GM08714 (cell line): ENCODE data around the gene FAR2.
"Not testable (repeated sequence)": the region's sequence is repeated elsewhere in the genome, so short reads cannot be mapped to it uniquely, and the experiment has no call there.

Experiments
- H3K4me3 ChIP-seq: fragments of 200-500 bp; sonication (Bioruptor generic); 2 replicates; pipeline ENCODE4 v1.5.1; 2014; ENCODE audit warnings: mild to moderate bottlenecking, low read length, inconsistent platforms
- ZNF274 ChIP-seq: IDR thresholded peaks from 2 replicates; pipeline ENCODE4 v1.6.1; 2012; ENCODE audit warnings: mild to moderate bottlenecking, low read depth, low read length

Gene FAR2

DNA sequence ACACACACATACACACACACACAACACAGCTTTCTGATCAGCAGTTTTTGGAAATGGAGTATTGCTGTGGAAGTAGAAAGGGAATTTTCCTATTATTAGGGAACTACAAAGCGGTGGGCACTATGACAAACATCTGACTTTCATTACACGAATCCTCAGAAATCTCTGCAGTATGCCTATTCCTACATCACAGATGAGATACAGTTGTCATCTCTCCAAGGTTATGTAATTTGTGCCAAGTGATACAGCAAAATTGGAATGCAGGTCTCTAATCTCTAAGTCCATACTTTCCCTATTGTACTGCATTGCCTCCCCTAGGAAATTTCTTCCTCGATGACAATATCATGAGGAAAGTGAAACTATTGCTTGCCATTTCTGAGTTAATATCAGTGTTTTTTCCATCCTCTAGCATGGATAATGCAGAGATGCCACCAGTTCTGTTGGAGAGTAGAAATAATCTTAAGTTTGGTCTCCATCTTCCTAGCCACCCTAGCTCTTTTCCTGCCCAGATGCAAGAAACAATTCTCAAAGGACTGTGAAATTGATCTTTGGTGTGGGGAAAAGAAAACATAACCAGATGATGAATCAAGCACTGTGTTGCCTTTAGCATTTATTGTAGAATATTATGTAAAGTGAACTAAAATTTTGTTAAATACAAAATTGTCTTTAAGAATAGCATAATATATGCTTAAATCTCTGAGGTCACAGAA lies 137.2 kb downstream of the FAR2 start:
- no peak for TF ChIP-seq ZNF274
- H3K4me3 ChIP-seq = no peak overlapping the region

DNA sequence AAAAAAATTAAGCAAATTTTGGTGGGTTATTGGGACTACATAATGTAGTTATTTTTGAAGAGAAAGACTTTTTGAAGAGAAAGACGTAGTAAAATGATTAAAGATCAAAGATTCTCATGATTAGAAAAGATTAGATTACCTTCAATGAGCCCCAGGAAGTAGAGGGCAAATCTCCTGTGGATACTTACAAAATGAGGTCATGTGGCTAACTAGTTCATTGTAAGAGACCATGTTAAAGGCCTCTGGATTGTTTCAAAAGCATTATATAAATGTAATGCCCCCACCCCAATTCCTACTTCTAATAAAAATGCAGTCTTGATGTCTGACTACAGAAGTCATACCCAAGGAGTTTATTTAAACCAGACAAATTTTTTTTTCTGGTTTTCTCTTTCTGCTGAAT lies 138.5 kb downstream of the FAR2 start:
- TF ChIP-seq ZNF274 = no peak
- H3K4me3 ChIP-seq = no peak overlapping the region

DNA sequence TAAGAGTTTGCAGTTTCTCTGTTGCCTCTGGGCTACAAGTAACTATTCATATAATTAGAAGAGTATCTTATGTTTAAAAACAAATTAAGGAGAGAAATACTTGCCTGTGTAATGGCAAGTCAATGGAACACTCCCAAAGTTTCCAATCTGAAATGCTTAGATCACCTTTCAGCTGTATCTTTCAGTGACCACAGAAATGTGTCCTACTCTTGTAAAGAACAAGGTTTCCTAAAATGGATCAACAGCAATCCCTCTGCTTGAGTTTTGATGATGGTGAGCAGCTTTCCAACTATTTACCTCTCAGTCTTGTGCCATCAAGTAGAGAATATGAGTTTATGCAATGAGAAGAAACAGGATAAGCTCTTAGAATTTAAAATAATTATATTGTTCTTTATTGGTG lies 139.0 kb downstream of the FAR2 start:
- no peak overlapping the region for H3K4me3 ChIP-seq

DNA sequence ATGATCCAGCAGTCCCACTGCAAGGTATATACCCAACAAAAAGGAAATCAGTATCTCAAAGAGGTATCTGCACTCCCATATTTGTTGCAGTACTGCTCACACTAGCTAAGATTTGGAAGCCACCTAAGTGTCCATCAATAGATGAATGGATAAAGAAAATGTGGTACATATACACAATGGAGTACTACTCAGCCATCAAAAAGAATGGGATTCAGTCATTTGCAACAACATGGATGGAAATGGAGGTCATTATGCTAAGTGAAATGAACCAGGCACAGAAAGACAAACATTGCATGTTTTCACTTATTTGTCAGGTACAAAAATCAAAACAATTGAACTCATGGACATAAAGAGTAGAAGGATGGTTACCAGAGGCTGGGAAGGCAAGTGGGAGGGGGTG lies 141.4 kb downstream of the FAR2 start:
- not testable (repeated sequence) for H3K4me3 ChIP-seq

More for the DNA sequence above, 139.0 kb downstream of the FAR2 start:
- TF ChIP-seq ZNF274 = no peak

DNA sequence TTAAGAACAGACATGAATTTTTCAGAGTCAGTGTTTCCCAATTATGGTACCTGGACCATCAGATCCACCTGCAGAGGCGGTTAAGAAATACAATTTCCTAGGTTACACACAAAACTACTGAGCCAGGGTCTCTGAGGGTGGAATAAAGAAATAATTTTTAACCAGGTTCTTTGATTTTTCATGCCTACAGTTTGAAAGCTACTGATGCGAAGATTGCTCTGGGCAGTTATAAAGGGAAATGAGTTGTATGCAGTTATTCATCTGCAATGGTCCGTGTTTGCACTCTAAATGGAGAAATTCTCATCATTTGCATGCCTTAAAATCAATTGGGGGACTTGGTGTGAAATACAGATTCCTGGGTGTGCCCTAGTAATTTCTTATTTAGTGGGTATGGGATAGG lies 142.1 kb downstream of the FAR2 start:
- TF ChIP-seq ZNF274 = no peak
- H3K4me3 ChIP-seq = no peak overlapping the region

DNA sequence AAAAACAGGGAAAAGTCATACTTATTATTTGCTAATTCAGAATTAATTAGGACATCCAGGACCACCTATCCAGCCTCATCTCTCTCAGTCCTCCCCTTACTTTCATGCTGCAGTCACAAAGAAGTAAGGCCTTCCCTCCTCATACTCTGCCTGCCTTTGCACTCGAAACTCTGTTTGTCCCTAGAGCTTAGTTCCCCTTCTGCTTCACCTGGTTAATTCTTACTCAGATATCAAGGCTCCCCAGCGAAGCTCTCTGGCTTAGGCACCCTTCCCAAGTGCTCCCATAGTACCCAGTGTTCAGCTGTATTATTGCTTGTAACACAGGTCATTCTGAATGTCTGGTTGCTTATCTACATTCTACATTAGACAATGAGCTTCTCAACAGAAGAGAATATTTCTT lies 150.6 kb downstream of the FAR2 start:
- TF ChIP-seq ZNF274 = no peak
- no peak overlapping the region for H3K4me3 ChIP-seq

DNA sequence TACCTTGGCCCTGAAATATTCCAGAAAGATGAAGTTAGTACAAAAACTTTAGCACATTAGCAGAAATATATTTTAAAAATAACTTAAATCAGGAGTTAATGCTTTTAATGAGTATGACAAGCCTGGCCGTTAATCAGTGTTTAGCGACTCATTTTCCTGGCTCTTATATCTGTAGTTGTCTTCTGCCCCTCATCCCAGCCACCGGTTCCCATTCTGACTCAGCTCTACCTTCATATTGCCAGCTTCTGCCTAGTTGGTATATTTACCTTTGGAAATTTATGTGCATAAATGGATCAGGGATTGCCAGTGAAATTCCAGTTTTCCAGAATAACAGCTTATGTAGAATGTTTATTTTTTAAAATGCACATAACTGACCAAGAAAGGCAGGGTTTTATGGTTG lies 152.0 kb downstream of the FAR2 start:
- H3K4me3 ChIP-seq = no peak overlapping the region
- no peak for TF ChIP-seq ZNF274

DNA sequence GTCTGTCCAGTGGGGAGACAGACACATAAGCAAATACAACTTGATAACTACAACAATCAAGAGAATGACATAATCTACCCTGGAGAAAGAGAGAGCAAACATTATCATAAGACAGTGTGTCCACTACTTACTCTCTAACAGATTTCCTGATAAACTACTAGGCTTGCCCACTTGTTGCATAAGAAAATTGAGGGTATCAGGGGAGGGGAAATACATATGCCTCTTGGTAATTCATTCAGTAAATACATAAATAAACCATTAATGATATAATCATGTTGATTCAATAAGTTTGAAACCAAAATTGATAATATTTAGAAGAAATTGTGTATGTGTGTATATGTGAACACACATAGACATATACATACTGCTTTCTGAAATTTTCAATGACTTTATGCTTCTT lies 155.3 kb downstream of the FAR2 start:
- no peak for TF ChIP-seq ZNF274

DNA sequence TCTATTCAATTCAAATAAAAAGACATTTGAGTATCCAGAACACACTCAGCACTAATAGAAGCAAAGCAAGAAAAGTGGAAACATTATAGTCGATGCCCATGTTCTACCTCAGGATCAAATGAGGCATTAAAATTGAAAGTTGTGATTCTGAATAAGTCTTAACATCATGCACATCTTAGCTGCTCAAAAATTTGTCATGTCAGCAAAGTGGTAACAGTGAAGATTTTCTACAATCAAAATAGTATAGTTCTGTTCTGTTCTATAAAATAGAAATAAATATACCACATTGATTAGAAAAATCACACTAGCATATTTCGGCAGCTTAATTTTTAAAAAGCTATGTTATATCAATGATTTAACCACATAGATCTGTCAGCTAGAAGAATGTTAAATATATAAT lies 157.2 kb downstream of the FAR2 start:
- TF ChIP-seq ZNF274 = no peak
- H3K4me3 ChIP-seq = no peak overlapping the region

More for the DNA sequence above, 155.3 kb downstream of the FAR2 start:
- no peak overlapping the region for H3K4me3 ChIP-seq

DNA sequence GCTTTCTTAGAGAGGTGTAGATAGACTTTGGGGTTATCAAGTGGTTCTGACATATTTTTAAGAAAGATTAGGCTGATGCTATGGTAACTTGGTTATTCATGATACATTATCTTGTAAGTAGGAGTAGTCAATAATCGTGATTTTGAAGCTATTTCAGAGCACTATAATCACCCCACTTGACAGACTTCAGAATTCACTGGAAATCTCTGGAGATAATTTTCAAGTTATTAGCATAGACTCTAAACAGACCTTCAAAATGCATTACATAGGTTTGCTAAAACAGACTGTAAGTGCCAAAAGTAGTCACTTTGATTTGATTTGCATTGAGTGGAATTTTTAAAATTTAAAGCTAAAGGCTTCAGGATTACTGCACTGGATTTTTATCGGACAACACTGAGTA lies 157.6 kb downstream of the FAR2 start:
- H3K4me3 ChIP-seq = no peak overlapping the region
- no peak for TF ChIP-seq ZNF274

DNA sequence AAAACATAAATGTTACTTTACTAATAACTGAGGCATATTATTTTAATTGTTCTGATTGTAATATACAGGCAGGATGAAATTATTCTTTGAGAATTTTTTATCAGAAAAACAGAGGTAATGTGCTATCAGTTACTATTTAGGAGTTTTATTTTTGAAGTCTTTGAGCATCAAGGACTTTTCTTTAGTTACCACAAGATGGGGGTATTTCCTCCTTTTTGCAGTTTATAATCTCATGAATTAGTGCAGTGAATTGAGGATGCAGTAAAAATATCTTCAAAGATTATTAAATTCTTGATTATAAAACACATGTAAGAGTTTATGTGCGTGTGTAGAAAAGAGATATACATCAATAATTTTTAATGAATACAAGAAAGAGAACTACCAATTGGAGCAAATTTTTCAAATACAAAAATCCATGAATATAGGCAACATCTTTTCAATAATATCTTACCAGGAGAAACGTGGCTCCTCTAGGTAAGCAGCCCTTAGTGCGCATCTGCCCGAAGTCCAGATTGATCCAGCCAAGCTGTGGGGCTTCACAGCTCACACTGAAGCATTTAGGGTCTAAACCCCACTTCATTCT lies 160.3 kb downstream of the FAR2 start:
- no peak overlapping the region for H3K4me3 ChIP-seq
- TF ChIP-seq ZNF274 = no peak

DNA sequence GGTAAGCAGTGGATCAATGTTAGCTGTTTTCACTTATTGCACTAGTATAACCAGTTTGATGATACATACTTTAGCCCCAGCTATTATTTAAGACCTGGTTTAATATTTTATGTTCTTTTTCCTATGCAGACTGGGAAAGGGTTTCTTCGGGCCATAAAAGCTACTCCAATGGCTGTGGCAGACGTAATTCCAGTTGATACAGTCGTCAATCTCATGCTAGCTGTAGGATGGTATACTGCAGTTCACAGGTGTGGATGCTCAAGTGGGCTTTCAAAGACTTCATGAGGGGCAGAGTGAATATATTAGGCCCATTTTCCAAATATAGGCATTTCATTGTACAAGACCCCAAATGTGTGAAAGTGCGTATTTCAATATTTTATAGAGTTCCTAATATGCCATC lies 161.8 kb downstream of the FAR2 start:
- TF ChIP-seq ZNF274 = no peak
- no peak overlapping the region for H3K4me3 ChIP-seq

DNA sequence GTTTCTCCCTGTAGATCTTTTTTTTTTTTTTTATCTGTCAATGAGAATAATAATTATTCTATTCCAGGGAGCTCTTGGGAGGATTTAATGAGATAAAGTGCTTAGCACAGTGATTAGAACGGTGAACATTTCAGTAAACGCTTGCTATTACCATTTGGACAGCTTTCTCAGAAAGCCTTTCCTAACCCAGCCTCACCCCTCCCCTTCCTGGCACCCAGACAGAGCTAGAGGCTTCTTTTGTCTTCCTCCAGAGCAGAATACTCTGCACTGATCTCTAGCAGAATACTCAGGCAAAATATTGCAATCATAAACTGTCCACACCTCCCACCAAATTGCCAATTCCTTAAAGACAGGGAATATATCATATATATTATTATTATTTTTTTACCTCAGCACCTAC lies 165.3 kb downstream of the FAR2 start:
- TF ChIP-seq ZNF274 = no peak
- no peak overlapping the region for H3K4me3 ChIP-seq

DNA sequence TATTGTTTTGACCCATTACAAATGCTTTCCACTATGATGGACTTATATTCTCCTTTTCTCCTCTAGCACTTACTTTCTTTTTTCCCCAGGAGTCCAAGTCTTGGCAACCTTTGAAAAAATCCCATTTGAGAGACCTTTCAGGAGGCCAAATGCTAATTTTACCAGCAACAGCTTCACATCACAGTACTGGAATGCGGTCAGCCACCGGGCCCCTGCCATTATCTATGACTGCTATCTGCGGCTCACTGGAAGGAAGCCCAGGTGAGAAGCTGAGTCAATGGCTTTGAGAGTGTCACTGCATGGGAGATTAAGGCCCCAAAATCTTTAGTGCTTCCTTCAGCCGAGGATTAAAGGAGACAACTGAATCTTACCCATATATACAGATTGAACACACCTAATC lies 167.7 kb downstream of the FAR2 start:
- no peak overlapping the region for H3K4me3 ChIP-seq
- no peak for TF ChIP-seq ZNF274

DNA sequence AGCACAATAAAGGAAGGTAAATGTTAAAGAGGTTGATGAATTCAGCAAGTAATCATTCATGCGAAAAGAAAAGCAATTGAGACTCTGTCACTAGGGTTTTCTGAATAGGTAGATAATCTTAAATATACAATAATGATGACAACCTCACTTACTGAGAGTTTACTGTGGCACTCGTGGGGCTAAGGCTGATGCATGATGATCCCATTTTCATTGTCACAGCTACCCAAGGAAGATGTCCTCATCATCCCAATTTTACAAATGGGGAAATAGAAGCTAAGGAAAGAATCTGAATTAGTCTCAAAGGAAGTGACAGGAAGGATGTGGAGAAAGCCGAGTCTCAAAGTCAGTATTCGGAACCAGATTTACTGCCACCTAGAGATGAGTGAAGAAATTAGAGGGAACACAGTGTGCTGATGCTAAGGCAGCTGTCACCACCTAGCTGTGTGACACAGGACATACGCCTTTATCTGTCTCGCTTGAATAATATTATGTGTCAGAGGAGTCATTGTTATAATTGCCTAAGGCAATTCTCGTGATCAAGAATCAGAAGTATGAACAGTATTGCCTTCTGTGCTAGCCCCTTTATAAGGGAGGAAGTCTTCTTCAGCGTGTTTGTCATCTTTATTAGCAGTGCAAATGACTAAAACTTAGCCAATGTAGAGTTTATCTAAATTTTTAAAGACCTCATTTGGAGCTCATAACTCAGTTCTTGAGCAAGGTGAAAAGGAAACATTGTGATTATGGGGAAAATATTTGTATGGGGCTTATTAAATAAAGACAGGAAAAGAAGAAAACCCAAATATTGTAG lies 168.7 kb downstream of the FAR2 start:
- TF ChIP-seq ZNF274 = no peak

More for the DNA sequence above, 168.7 kb downstream of the FAR2 start:
- no peak overlapping the region for H3K4me3 ChIP-seq
